GM12874 (cell line): ENCODE results near the gene EXD2.

Experiments
- CTCF ChIP-seq: IDR thresholded peaks from 2 replicates; pipeline ENCODE4 v1.5.1; 2011; ENCODE audit warnings: low read depth, mild to moderate bottlenecking, control low read depth, low read length, moderate library complexity; ENCODE audit not compliant: insufficient read depth

Gene EXD2

GRCh38 chr14:69153152-69153872 lies 38.0 kb upstream of the EXD2 start:
- no peak for TF ChIP-seq CTCF

- TF ChIP-seq CTCF = no peak
Observed at GRCh38 chr14:69153873-69154270, 37.4 kb upstream of the EXD2 start.

- no peak for TF ChIP-seq CTCF
Observed at GRCh38 chr14:69154779-69155178, 36.5 kb upstream of the EXD2 start.

- TF ChIP-seq CTCF = no peak
Observed at GRCh38 chr14:69156224-69156623, 35.1 kb upstream of the EXD2 start.

- no peak for TF ChIP-seq CTCF
Observed at GRCh38 chr14:69161590-69161989, 29.7 kb upstream of the EXD2 start.

- TF ChIP-seq CTCF = no peak
Observed at GRCh38 chr14:69170839-69171238, 20.5 kb upstream of the EXD2 start.

GRCh38 chr14:69171569-69171968 lies 19.7 kb upstream of the EXD2 start:
- no peak for TF ChIP-seq CTCF
